Mesodermal cell (in vitro differentiated cells): ENCODE measurements around the gene NLRP12.
"Not testable (repeated sequence)": the region's sequence is repeated elsewhere in the genome, so short reads cannot be mapped to it uniquely, and the experiment has no call there.

Source experiments
- H3K27ac ChIP-seq: 2 replicates; pipeline ENCODE4 v1.7.0; 2013; ENCODE audit warnings: mild to moderate bottlenecking, low read depth, low read length, moderate library complexity; ENCODE audit not compliant: severe bottlenecking
- H3K36me3 ChIP-seq: 2 replicates; pipeline ENCODE4 v1.7.1; 2013; ENCODE audit warnings: mild to moderate bottlenecking, low read length, moderate library complexity; ENCODE audit not compliant: control insufficient read depth, insufficient read depth
- H3K4me1 ChIP-seq: one replicate; pipeline ENCODE4 v1.7.1; 2013; ENCODE audit warnings: mild to moderate bottlenecking, low read length; ENCODE audit not compliant: insufficient read depth, control insufficient read depth, poor library complexity, severe bottlenecking
- H3K4me3 ChIP-seq: 2 replicates; pipeline ENCODE4 v1.7.0; 2013; ENCODE audit warnings: low read length, control low read depth, mild to moderate bottlenecking; ENCODE audit not compliant: insufficient read depth, poor library complexity, severe bottlenecking; ENCODE audit errors: extremely low read depth
- H3K9me3 ChIP-seq: 2 replicates; pipeline ENCODE4 v1.7.1; 2013; ENCODE audit warnings: mild to moderate bottlenecking, low read length, moderate library complexity; ENCODE audit not compliant: control insufficient read depth
- WGBS, 2 experiments: methylation state at CpG; one replicate each; pipeline ENCODE4 v1.1.5; 2013; ENCODE audit warnings: missing lambda C conversion rate in 2 of 2; ENCODE audit not compliant: insufficient coverage in 2 of 2; 5-methylcytosine and 5-hydroxymethylcytosine counted together

NLRP12 gene

GRCh38 chr19:53832861-53833260 lies 8.7 kb upstream of the NLRP12 start:
- H3K4me3 ChIP-seq, H3K36me3 ChIP-seq, H3K27ac ChIP-seq, H3K9me3 ChIP-seq, H3K4me1 ChIP-seq: not testable (repeated sequence)
- 4 to 13% methylated on average over 2 to 10 of the region's 13 CpGs for WGBS, 2 experiments

- Histone ChIP-seq H3K4me3 (no peak overlapping the region), H3K4me1 (peaks cover 7% of the 10 kb centered on the region), H3K36me3 (no peaks in the 10 kb centered on the region), H3K9me3 (no peaks in the 10 kb centered on the region), H3K27ac (no peak overlapping the region)
- 79 to 92% methylated on average over 1 to 2 of the region's 3 CpGs for WGBS, 2 experiments
These were observed 4.4 kb upstream of the NLRP12 start for GRCh38 chr19:53828531-53828930.

GRCh38 chr19:53826876-53827275 lies 2.8 kb upstream of the NLRP12 start:
- H3K4me3 ChIP-seq: no peak overlapping the region
- H3K27ac ChIP-seq: no peak overlapping the region
- peaks cover 7% of the 10 kb centered on the region for H3K4me1 ChIP-seq
- H3K36me3 ChIP-seq: no peaks in the 10 kb centered on the region
- 89 to 100% methylated on average over 2 of the region's 7 CpGs for WGBS, 2 experiments
- H3K9me3 ChIP-seq: no peaks in the 10 kb centered on the region

- peaks cover 7% of the 10 kb centered on the region for H3K4me1 ChIP-seq
- H3K36me3 ChIP-seq: no peaks in the 10 kb centered on the region
- H3K27ac ChIP-seq: no peak overlapping the region
- no peak overlapping the region for H3K4me3 ChIP-seq
- H3K9me3 ChIP-seq: no peaks in the 10 kb centered on the region
- 93 to 96% methylated on average over 7 to 10 of the region's 12 CpGs for WGBS, 2 experiments
These were observed 564 bp downstream of the NLRP12 start for GRCh38 chr19:53823380-53824120.

- Histone ChIP-seq H3K36me3 (no peaks in the 10 kb centered on the region), H3K9me3 (no peaks in the 10 kb centered on the region), H3K27ac (peak overlapping the region; percentile 10), H3K4me3 (no peak overlapping the region), H3K4me1 (peaks cover 7% of the 10 kb centered on the region)
- 84 to 87% methylated on average over 5 of the region's 5 CpGs for WGBS, 2 experiments
These were observed 4.3 kb downstream of the NLRP12 start for GRCh38 chr19:53819861-53820260.

GRCh38 chr19:53818756-53819155 lies 5.4 kb downstream of the NLRP12 start:
- Histone ChIP-seq H3K4me3 (no peak overlapping the region), H3K9me3 (no peaks in the 10 kb centered on the region), H3K27ac (no peak overlapping the region), H3K36me3 (no peaks in the 10 kb centered on the region), H3K4me1 (no peaks in the 10 kb centered on the region)
- WGBS, 2 experiments: 87 to 89% methylated on average over 7 to 9 of the region's 13 CpGs

- Histone ChIP-seq H3K9me3 (no peaks in the 10 kb centered on the region), H3K4me1 (no peaks in the 10 kb centered on the region), H3K27ac (no peak overlapping the region), H3K36me3 (no peaks in the 10 kb centered on the region), H3K4me3 (no peak overlapping the region)
- WGBS, 2 experiments: 90 to 96% methylated on average over 3 to 4 of the region's 4 CpGs
These were observed 10.1 kb downstream of the NLRP12 start for GRCh38 chr19:53813996-53814395.

- Histone ChIP-seq H3K4me1 (no peaks in the 10 kb centered on the region), H3K36me3 (no peaks in the 10 kb centered on the region), H3K4me3 (no peak overlapping the region), H3K27ac (no peak overlapping the region), H3K9me3 (no peaks in the 10 kb centered on the region)
- 49 to 76% methylated on average over 2 to 4 of the region's 7 CpGs for WGBS, 2 experiments
These were observed 11.8 kb downstream of the NLRP12 start for GRCh38 chr19:53812335-53812734.

- H3K36me3 ChIP-seq: no peaks in the 10 kb centered on the region
- H3K27ac ChIP-seq: no peak overlapping the region
- H3K4me1 ChIP-seq: no peaks in the 10 kb centered on the region
- H3K9me3 ChIP-seq: no peaks in the 10 kb centered on the region
- no peak overlapping the region for H3K4me3 ChIP-seq
- 95 to 96% methylated on average over 20 to 21 of the region's 21 CpGs for WGBS, 2 experiments
These were observed 13.2 kb downstream of the NLRP12 start for GRCh38 chr19:53810891-53811290.

GRCh38 chr19:53810187-53810546 lies 13.9 kb downstream of the NLRP12 start:
- Histone ChIP-seq H3K4me1 (no peaks in the 10 kb centered on the region), H3K27ac (no peak overlapping the region), H3K9me3 (no peaks in the 10 kb centered on the region), H3K4me3 (no peak overlapping the region), H3K36me3 (no peaks in the 10 kb centered on the region)
- WGBS, 2 experiments: 97 to 98% methylated on average over 7 to 12 of the region's 13 CpGs

- no peaks in the 10 kb centered on the region for H3K4me1 ChIP-seq
- H3K4me3 ChIP-seq: no peak overlapping the region
- no peaks in the 10 kb centered on the region for H3K36me3 ChIP-seq
- WGBS, 2 experiments: 92 to 94% methylated on average over 27 of the region's 28 CpGs
- H3K9me3 ChIP-seq: no peaks in the 10 kb centered on the region
- no peak overlapping the region for H3K27ac ChIP-seq
These were observed 14.5 kb downstream of the NLRP12 start for GRCh38 chr19:53809518-53810186.
